IMR-90 (cell line): ENCODE measurements around the gene SLC4A8. TPM values are rescaled to one million over a fixed set of nuclear protein-coding genes. Genes with fewer than 3 reads are reported as not detected.

Experiments used
- ATAC-seq: fragments of 200-7000 bp; cut with Tn5 transposase; 2 replicates; pipeline ENCODE4 v1.9.1; 2020; ENCODE audit warnings: low read depth, mild to moderate bottlenecking, moderate library complexity
- BruUV-seq: library from RNA; stranded (reverse); fragments of 400-500 nt; replicated peaks from 2 replicates; lab custom pipeline; 2021; lab: Mats Ljungman, UMichigan
- CTCF ChIA-PET: fragments of 300-600 bp; formaldehyde crosslinking; extraction: SDS; loops from one replicate; lab custom pipeline; 2021; ENCODE audit warnings: antibody characterized with exemption; lab: Yijun Ruan, JAX
- POLR2A ChIA-PET: fragments of 300-600 bp; sonication (Branson Sonifier 250); formaldehyde crosslinking; loops from one replicate; lab custom pipeline; 2022; ENCODE audit warnings: antibody characterized with exemption; ENCODE audit not compliant: unreplicated experiment; lab: Charles Lee
- DNase-seq: peaks from one replicate; pipeline ENCODE4 v3.0.0; 2013
- H2AFZ ChIP-seq: replicated peaks from 2 replicates; pipeline ENCODE3; 2013; ENCODE audit warnings: low read length, mild to moderate bottlenecking; ENCODE audit not compliant: poor library complexity
- H2AK5ac ChIP-seq: 2 replicates; pipeline ENCODE4 v1.6.1; 2013; ENCODE audit warnings: low read depth, low read length, inconsistent platforms
- H2AK9ac ChIP-seq: replicated peaks from 2 replicates; pipeline ENCODE3; 2013; ENCODE audit warnings: mild to moderate bottlenecking, low read depth, low read length, moderate library complexity; ENCODE audit not compliant: poor library complexity
- H2BK120ac ChIP-seq: 2 replicates; pipeline ENCODE4 v1.6.1; 2013; ENCODE audit warnings: low read depth, low read length, inconsistent platforms
- H2BK15ac ChIP-seq: 3 replicates; pipeline ENCODE4 v1.6.1; 2013; ENCODE audit warnings: low read depth, low read length, inconsistent platforms
- H2BK20ac ChIP-seq: 2 replicates; pipeline ENCODE4 v1.6.1; 2013; ENCODE audit warnings: low read depth, mild to moderate bottlenecking, inconsistent platforms, low read length, moderate library complexity
- H2BK5ac ChIP-seq: 2 replicates; pipeline ENCODE4 v1.6.1; 2013; ENCODE audit warnings: mild to moderate bottlenecking, low read depth, low read length, inconsistent platforms; ENCODE audit not compliant: poor library complexity, severe bottlenecking
- H3K14ac ChIP-seq: replicated peaks from 2 replicates; pipeline ENCODE4 v1.6.1; 2013; ENCODE audit warnings: low read depth, low read length, inconsistent platforms
- H3K18ac ChIP-seq: 2 replicates; pipeline ENCODE4 v1.6.1; 2013; ENCODE audit warnings: low read depth, low read length, control low read depth
- H3K23ac ChIP-seq: 2 replicates; pipeline ENCODE4 v1.6.1; 2013; ENCODE audit warnings: low read depth, low read length, inconsistent platforms
- H3K27ac ChIP-seq: 2 replicates; pipeline ENCODE4 v1.5.1; 2013; ENCODE audit warnings: mild to moderate bottlenecking, control low read depth, low read length; ENCODE audit not compliant: insufficient read depth
- H3K27me3 ChIP-seq: 2 replicates; pipeline ENCODE4 v1.6.1; 2013; ENCODE audit warnings: low read length; ENCODE audit not compliant: control insufficient read depth, insufficient read depth
- H3K36me3 ChIP-seq: 2 replicates; pipeline ENCODE4 v1.6.1; 2013; ENCODE audit warnings: low read length, mixed read lengths; ENCODE audit not compliant: control insufficient read depth, insufficient read depth
- H3K4ac ChIP-seq: 2 replicates; pipeline ENCODE4 v1.6.1; 2013; ENCODE audit warnings: low read depth, low read length, inconsistent platforms
- H3K4me1 ChIP-seq: 2 replicates; pipeline ENCODE4 v1.6.1; 2013; ENCODE audit warnings: low read length, mixed read lengths; ENCODE audit not compliant: control insufficient read depth, insufficient read depth
- H3K4me2 ChIP-seq: 2 replicates; pipeline ENCODE4 v1.6.1; 2013; ENCODE audit warnings: low read depth, mild to moderate bottlenecking, control low read depth, low read length, moderate library complexity
- H3K4me3 ChIP-seq: 2 replicates; pipeline ENCODE4 v1.5.1; 2013; ENCODE audit warnings: low read depth, mild to moderate bottlenecking, control low read depth, low read length, moderate library complexity; ENCODE audit not compliant: insufficient read depth
- H3K56ac ChIP-seq: 2 replicates; pipeline ENCODE4 v1.6.1; 2013; ENCODE audit warnings: low read length, inconsistent platforms; ENCODE audit not compliant: insufficient read depth; ENCODE audit errors: extremely low read depth
- H3K79me1 ChIP-seq, 2 experiments: 2 replicates each; pipeline ENCODE4 v1.6.1; 2013; ENCODE audit warnings: low read length in 2 of 2, inconsistent platforms in 1 of 2, low read depth in 1 of 2
- H3K9ac ChIP-seq: 2 replicates; pipeline ENCODE4 v1.6.1; 2013; ENCODE audit warnings: low read depth, low read length, control low read depth
- H3K9me1 ChIP-seq: 2 replicates; pipeline ENCODE4 v1.6.1; 2013; ENCODE audit warnings: low read length, inconsistent platforms; ENCODE audit not compliant: insufficient read depth
- H3K9me3 ChIP-seq: 2 replicates; pipeline ENCODE4 v1.6.1; 2013; ENCODE audit warnings: low read length; ENCODE audit not compliant: control insufficient read depth, insufficient read depth
- H4K20me1 ChIP-seq: 2 replicates; pipeline ENCODE4 v1.6.1; 2013; ENCODE audit warnings: low read length, inconsistent platforms; ENCODE audit not compliant: insufficient read depth
- H4K5ac ChIP-seq: 2 replicates; pipeline ENCODE4 v1.6.1; 2013; ENCODE audit warnings: mild to moderate bottlenecking, low read depth, low read length, control low read depth
- H4K8ac ChIP-seq, 2 experiments: 2 replicates each; pipeline ENCODE4 v1.6.1; 2013; ENCODE audit warnings: low read depth in 2 of 2, low read length in 2 of 2, control low read depth in 1 of 2, inconsistent platforms in 1 of 2
- H4K91ac ChIP-seq: 2 replicates; pipeline ENCODE4 v1.6.1; 2013; ENCODE audit warnings: low read depth, low read length, inconsistent platforms; ENCODE audit not compliant: insufficient read depth
- BHLHE40 ChIP-seq: fragments of 150-350 bp; IDR thresholded peaks from 2 replicates; pipeline ENCODE4 v1.6.1; 2016; ENCODE audit warnings: mild to moderate bottlenecking, low read depth, low read length
- CEBPB ChIP-seq: IDR thresholded peaks from 2 replicates; pipeline ENCODE4 v1.6.1; 2012; ENCODE audit warnings: low read depth, low read length, improper control_type of control experiment
- CHD1 ChIP-seq: IDR thresholded peaks from 2 replicates; pipeline ENCODE4 v1.6.1; 2012; ENCODE audit warnings: low read depth, low read length, improper control_type of control experiment
- FOS ChIP-seq: fragments of 150-350 bp; IDR thresholded peaks from 2 replicates; pipeline ENCODE4 v1.6.1; 2016; ENCODE audit warnings: low read depth, low read length
- MAFK ChIP-seq: IDR thresholded peaks from 2 replicates; pipeline ENCODE4 v1.6.1; 2012; ENCODE audit warnings: low read depth, low read length, improper control_type of control experiment
- MAZ ChIP-seq: IDR thresholded peaks from 2 replicates; pipeline ENCODE4 v1.6.1; 2012; ENCODE audit warnings: low read depth, mild to moderate bottlenecking, low read length, improper control_type of control experiment, moderate library complexity, borderline replicate concordance
- MXI1 ChIP-seq: IDR thresholded peaks from 2 replicates; pipeline ENCODE4 v1.6.1; 2012; ENCODE audit warnings: low read depth, mild to moderate bottlenecking, low read length, moderate library complexity, borderline replicate concordance
- NFE2L2 ChIP-seq: fragments of 150-350 bp; IDR thresholded peaks from 2 replicates; pipeline ENCODE4 v1.6.1; 2016; ENCODE audit warnings: low read depth, mild to moderate bottlenecking, low read length
- POLR2A ChIP-seq: IDR thresholded peaks from 2 replicates; pipeline ENCODE4 v1.6.1; 2012; ENCODE audit warnings: mild to moderate bottlenecking, low read depth, low read length
- RAD21 ChIP-seq: IDR thresholded peaks from 2 replicates; pipeline ENCODE4 v1.6.1; 2012; ENCODE audit warnings: low read length, improper control_type of control experiment
- RCOR1 ChIP-seq: IDR thresholded peaks from 2 replicates; pipeline ENCODE4 v1.6.1; 2012; ENCODE audit warnings: mild to moderate bottlenecking, low read length, improper control_type of control experiment; ENCODE audit not compliant: insufficient replicate concordance
- RFX5 ChIP-seq: IDR thresholded peaks from 2 replicates; pipeline ENCODE4 v1.8.0; 2012; ENCODE audit warnings: low read depth, mild to moderate bottlenecking, low read length, moderate library complexity
- SMC3 ChIP-seq: fragments of 150-350 bp; IDR thresholded peaks from 2 replicates; pipeline ENCODE4 v1.6.1; 2016; ENCODE audit warnings: low read depth, mild to moderate bottlenecking, antibody characterized with exemption, low read length, moderate library complexity
- WGBS, 2 experiments: methylation state at CpG; one replicate each; pipeline versions ENCODE4 v1.1.5 to v1.1.7; 2013; ENCODE audit warnings: missing lambda C conversion rate in 2 of 2; ENCODE audit not compliant: insufficient read length in 1 of 2; ENCODE audit errors: extremely low coverage in 2 of 2; 5-methylcytosine and 5-hydroxymethylcytosine counted together
- dilution Hi-C: fragments of 300-500 bp; cut with HindIII; formaldehyde crosslinking; loops from one replicate; pipeline ENCODE4 v1.14.3; 2018; ENCODE audit warnings: low sequenced_read_pairs; ENCODE audit not compliant: unreplicated experiment
- in situ Hi-C: fragments of 300-500 bp; cut with MboI; formaldehyde crosslinking; loops from 3 replicates; pipeline ENCODE4 v1.14.3; 2019; ENCODE audit warnings: low sequenced_read_pairs, inconsistent platforms, mixed read lengths
- intact Hi-C: fragments of 100-400 bp; cut with micrococcal nuclease; formaldehyde crosslinking; loops from 2 replicates; pipeline ENCODE4 v1.10.0; 2022
- polyA plus RNA-seq, 3 experiments: library from polyadenylated mRNA; depleted of rRNA; stranded (reverse); fragments of >200 nt; gene quantifications; 2 replicates each; pipeline ENCODE4 v1.2.3, GENCODE V29; 2012; ENCODE audit warnings: low replicate concordance in 1 of 3
- total RNA-seq: library from RNA; depleted of rRNA; stranded (reverse); fragments of >200 nt; gene quantifications from 2 replicates; pipeline ENCODE4 v1.2.3, GENCODE V29; 2012
- TF ChIP-seq, protein P1 (sequence below): fragments of 150-350 bp; IDR thresholded peaks from 2 replicates; pipeline ENCODE4 v1.6.1; 2017; ENCODE audit warnings: mild to moderate bottlenecking, antibody characterized with exemption, low read length, low read depth
- TF ChIP-seq, protein P2 (sequence below): fragments of 150-350 bp; IDR thresholded peaks from 2 replicates; pipeline ENCODE4 v1.6.1; 2016; ENCODE audit warnings: low read depth, mild to moderate bottlenecking, low read length, moderate library complexity, borderline replicate concordance
- TF ChIP-seq, protein P3 (sequence below): conservative IDR thresholded peaks from 2 replicates; pipeline ENCODE4 v1.5.1; 2012; ENCODE audit warnings: mild to moderate bottlenecking, low read depth, low read length, improper control_type of control experiment

SLC4A8 gene
- total and polyA plus RNA-seq, 2 of the 4 experiments (the other 2 are of a cell fraction), result 3.1 to 5.2 TPM

DNA sequence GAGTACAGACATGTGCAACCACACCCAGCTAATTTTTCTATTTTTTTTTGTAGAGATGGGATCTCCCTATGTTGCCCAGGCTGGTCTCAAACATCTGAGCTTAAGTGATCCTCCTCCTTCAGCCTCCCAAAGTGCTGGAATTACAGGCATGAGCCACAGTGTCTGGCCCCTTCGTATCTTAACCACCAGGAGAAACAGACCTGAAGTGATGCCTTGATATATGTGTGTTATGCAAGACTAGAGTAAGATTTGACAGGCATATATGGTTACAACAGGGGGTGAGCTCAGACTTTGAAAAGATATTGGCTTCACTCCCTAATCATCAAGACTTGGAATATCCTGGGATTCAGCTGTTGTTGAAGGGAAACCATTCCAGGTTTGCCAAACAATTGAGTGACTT lies 22.7 kb upstream of the SLC4A8 start:
- CTCF ChIA-PET, result no interaction called here
- dilution Hi-C loops (no loop called here), in situ Hi-C loops (no loop called here), intact Hi-C loops (no loop called here)
- Histone ChIP-seq H4K91ac (no peak overlapping the region), H2BK5ac (no peak overlapping the region), H2BK15ac (no peak overlapping the region), H3K4me3 (no peak overlapping the region), H2AK5ac (no peak overlapping the region), H3K79me1 (no peaks in the 10 kb centered on the region; a peak in 1 of 4 replicates), H3K27ac (no peak overlapping the region), H3K9me3 (no peaks in the 10 kb centered on the region), H3K4me2 (no peak overlapping the region), H4K8ac (no peak overlapping the region), H3K4me1 (no peaks in the 10 kb centered on the region), H3K4ac (no peak overlapping the region), H3K23ac (no peak overlapping the region), H2AFZ (no peak overlapping the region), H2BK120ac (no peak overlapping the region), H3K9me1 (no peaks in the 10 kb centered on the region), H3K56ac (no peak overlapping the region), H3K9ac (no peak overlapping the region), H4K20me1 (no peaks in the 10 kb centered on the region), H4K5ac (no peak overlapping the region), H3K36me3 (no peaks in the 10 kb centered on the region), H2BK20ac (no peak overlapping the region), H3K18ac (no peak overlapping the region), H3K27me3 (no peaks in the 10 kb centered on the region), H3K14ac (no peak overlapping the region), H2AK9ac (no peak overlapping the region)
- POLR2A ChIA-PET, result no interaction called here
- DNase-seq (no peak), ATAC-seq (no peak)
- no TSS peak for BruUV-seq
- no CpG with 5 or more reads among the region's 1 CpG for WGBS, 2 experiments
- TF ChIP-seq, protein P1, sequence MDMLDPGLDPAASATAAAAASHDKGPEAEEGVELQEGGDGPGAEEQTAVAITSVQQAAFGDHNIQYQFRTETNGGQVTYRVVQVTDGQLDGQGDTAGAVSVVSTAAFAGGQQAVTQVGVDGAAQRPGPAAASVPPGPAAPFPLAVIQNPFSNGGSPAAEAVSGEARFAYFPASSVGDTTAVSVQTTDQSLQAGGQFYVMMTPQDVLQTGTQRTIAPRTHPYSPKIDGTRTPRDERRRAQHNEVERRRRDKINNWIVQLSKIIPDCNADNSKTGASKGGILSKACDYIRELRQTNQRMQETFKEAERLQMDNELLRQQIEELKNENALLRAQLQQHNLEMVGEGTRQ, result no peak
- TF ChIP-seq NFE2L2, result no peak
- TF ChIP-seq FOS, result no peak
- TF ChIP-seq RFX5, result no peak
- no peak for TF ChIP-seq SMC3
- TF ChIP-seq BHLHE40, result no peak
- TF ChIP-seq MXI1, result no peak
- no peak for TF ChIP-seq RAD21
- TF ChIP-seq POLR2A, result no peak
- no peak for TF ChIP-seq MAFK
- TF ChIP-seq RCOR1, result no peak
- TF ChIP-seq, protein P2, sequence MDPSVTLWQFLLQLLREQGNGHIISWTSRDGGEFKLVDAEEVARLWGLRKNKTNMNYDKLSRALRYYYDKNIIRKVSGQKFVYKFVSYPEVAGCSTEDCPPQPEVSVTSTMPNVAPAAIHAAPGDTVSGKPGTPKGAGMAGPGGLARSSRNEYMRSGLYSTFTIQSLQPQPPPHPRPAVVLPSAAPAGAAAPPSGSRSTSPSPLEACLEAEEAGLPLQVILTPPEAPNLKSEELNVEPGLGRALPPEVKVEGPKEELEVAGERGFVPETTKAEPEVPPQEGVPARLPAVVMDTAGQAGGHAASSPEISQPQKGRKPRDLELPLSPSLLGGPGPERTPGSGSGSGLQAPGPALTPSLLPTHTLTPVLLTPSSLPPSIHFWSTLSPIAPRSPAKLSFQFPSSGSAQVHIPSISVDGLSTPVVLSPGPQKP, result no peak
- no peak for TF ChIP-seq CHD1
- no peak for TF ChIP-seq MAZ
- TF ChIP-seq, protein P3, sequence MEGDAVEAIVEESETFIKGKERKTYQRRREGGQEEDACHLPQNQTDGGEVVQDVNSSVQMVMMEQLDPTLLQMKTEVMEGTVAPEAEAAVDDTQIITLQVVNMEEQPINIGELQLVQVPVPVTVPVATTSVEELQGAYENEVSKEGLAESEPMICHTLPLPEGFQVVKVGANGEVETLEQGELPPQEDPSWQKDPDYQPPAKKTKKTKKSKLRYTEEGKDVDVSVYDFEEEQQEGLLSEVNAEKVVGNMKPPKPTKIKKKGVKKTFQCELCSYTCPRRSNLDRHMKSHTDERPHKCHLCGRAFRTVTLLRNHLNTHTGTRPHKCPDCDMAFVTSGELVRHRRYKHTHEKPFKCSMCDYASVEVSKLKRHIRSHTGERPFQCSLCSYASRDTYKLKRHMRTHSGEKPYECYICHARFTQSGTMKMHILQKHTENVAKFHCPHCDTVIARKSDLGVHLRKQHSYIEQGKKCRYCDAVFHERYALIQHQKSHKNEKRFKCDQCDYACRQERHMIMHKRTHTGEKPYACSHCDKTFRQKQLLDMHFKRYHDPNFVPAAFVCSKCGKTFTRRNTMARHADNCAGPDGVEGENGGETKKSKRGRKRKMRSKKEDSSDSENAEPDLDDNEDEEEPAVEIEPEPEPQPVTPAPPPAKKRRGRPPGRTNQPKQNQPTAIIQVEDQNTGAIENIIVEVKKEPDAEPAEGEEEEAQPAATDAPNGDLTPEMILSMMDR, result no peak
- TF ChIP-seq CEBPB, result no peak
